Ovary (tissue), 9 donors: ENCODE measurements around the gene CEP89. TPM values are rescaled to one million over a fixed set of nuclear protein-coding genes. Genes with fewer than 3 reads are reported as not detected.
"Not testable (repeated sequence)": the region's sequence is repeated elsewhere in the genome, so short reads cannot be mapped to it uniquely, and the experiment has no call there.

Experiments used
- DNase-seq, 5 donors: peaks; one replicate each; pipeline ENCODE4 v3.0.0-alpha.2; 2019 to 2020
- H3K27ac ChIP-seq, 2 donors: fragments of 200-600 bp; one replicate each; pipeline versions ENCODE4 v1.5.1 to v1.8.0; 2019 to 2022
- H3K27me3 ChIP-seq: fragments of 200-600 bp; one replicate; pipeline ENCODE4 v1.8.0; 2022
- H3K36me3 ChIP-seq: fragments of 200-600 bp; sonication (generic); one replicate; pipeline ENCODE4 v1.5.1; 2019
- H3K4me1 ChIP-seq: one replicate; pipeline ENCODE4 v1.8.1; 2013; ENCODE audit warnings: mild to moderate bottlenecking, moderate library complexity; ENCODE audit not compliant: insufficient read depth
- H3K4me3 ChIP-seq: fragments of 200-600 bp; sonication (generic); one replicate; pipeline ENCODE4 v1.5.1; 2017
- H3K9me3 ChIP-seq, 2 donors: fragments of 200-600 bp in 1 of 2; sonication (generic) in 1 of 2; one replicate each; pipeline versions ENCODE4 v1.5.1 to v1.8.1; 2013 to 2019; ENCODE audit warnings: mild to moderate bottlenecking in 1 of 2, moderate library complexity in 1 of 2
- CTCF ChIP-seq, 3 donors: fragments of 450-650 bp in 2 of 3; fragments of 200-600 bp in 1 of 3; IDR thresholded peaks; one replicate each; pipeline versions ENCODE4 v1.5.1 to v1.8.0; 2016 to 2022; ENCODE audit warnings: antibody characterized with exemption in 3 of 3, mild to moderate bottlenecking in 1 of 3
- EP300 ChIP-seq: sonication (generic); formaldehyde crosslinking; IDR thresholded peaks from one replicate; pipeline ENCODE4 v1.6.1; 2017; ENCODE audit warnings: antibody characterized with exemption
- POLR2A ChIP-seq: fragments of 450-650 bp; IDR thresholded peaks from one replicate; pipeline ENCODE4 v1.6.1; 2017; ENCODE audit warnings: antibody characterized with exemption, mild to moderate bottlenecking, moderate library complexity
- WGBS, 3 donors: extraction: QIAGEN DNeasy Blood & Tissue Kit in 1 of 3; methylation state at CpG; one replicate each; pipeline versions ENCODE4 v1.1.5 to v1.1.7; 2013 to 2017; 5-methylcytosine and 5-hydroxymethylcytosine counted together
- intact Hi-C, 4 donors: fragments of 100-400 bp; cut with DNase I; formaldehyde crosslinking; loops; one replicate each; pipeline versions ENCODE4 v1.11.0 to v1.15.1; 2022 to 2023
- polyA plus RNA-seq, 2 donors: library from polyadenylated mRNA; stranded (reverse); fragments of 200-250 nt in 1 of 2; fragments of 350-450 nt in 1 of 2; fragmentation: Illumina TruSeq in 1 of 2; extraction: RNeasy Lipid Tissue Mini Kit (QIAGEN cat#74804) in 1 of 2; gene quantifications; one replicate each; pipeline ENCODE4 v1.2.3, GENCODE V29; 2013 to 2014
- total RNA-seq, 7 donors: library from RNA; depleted of rRNA in 2 of 7; stranded (reverse); fragments of >200 nt in 2 of 7; fragmentation: NEBNext Ultra II Directional in 3 of 7; extraction: Animal tissue kit (Norgen Biotek cat#: 25700) in 3 of 7; gene quantifications; one replicate each; pipeline versions ENCODE4 v1.1.0 to v1.2.4, GENCODE V29; 2016 to 2023
- donor health status: DM: no; HTN: no; CAD: no; lungs with moderate emphysema.
- donor health status: DM: no; HTN: no; CAD: no.
- donor health status: Bipolar disorder and iron deficiency.
- donor health status: DM: yes; HTN: yes; CAD: no.
- donor health status: DM: no; HTN: no; CAD: no.
- donor health status: DM: yes; HTN: yes; CAD: no.

CEP89 gene
- total and polyA plus RNA-seq, 9 donors = 13.0 to 28.3 (median 23.1) TPM

- H3K36me3 ChIP-seq = no peaks in the 10 kb centered on the region
- no peak overlapping the region for H3K4me3 ChIP-seq
- no peak overlapping the region for H3K27ac ChIP-seq
- no peaks in the 10 kb centered on the region for H3K27me3 ChIP-seq
- no peak for TF ChIP-seq EP300
- TF ChIP-seq CTCF (IDR thresholded peaks at IDR 0.05) = no peak
- no peak for TF ChIP-seq POLR2A
- 59 to 80% (median 70%) methylated on average over 3 of the region's 3 CpGs for WGBS, 3 donors
- H3K9me3 ChIP-seq = no peaks in the 10 kb centered on the region
- no peaks in the 10 kb centered on the region for H3K4me1 ChIP-seq
- intact Hi-C loops = no loop called here
- no peak for DNase-seq
Measured at GRCh38 chr19:32945260-32945659, 26.5 kb downstream of the CEP89 start.

GRCh38 chr19:32941273-32941672 is 30.5 kb downstream of the CEP89 start:
- intact Hi-C loops, H3K27me3 ChIP-seq, H3K27ac ChIP-seq, H3K4me3 ChIP-seq, H3K36me3 ChIP-seq, H3K9me3 ChIP-seq, H3K4me1 ChIP-seq, DNase-seq: not testable (repeated sequence)
- WGBS, 3 donors = 92 to 95% (median 93%) methylated on average over 5 of the region's 5 CpGs

GRCh38 chr19:32936065-32936464 is 35.7 kb downstream of the CEP89 start:
- H3K9me3 ChIP-seq = no peaks in the 10 kb centered on the region
- H3K4me3 ChIP-seq = no peak overlapping the region
- 94 to 97% (median 95%) methylated on average over 7 to 8 of the region's 8 CpGs for WGBS, 3 donors
- H3K4me1 ChIP-seq = no peaks in the 10 kb centered on the region
- H3K27me3 ChIP-seq = no peaks in the 10 kb centered on the region
- intact Hi-C loops = no loop called here
- no peak overlapping the region for H3K27ac ChIP-seq
- H3K36me3 ChIP-seq = no peaks in the 10 kb centered on the region
- DNase-seq = no peak
- TF ChIP-seq CTCF (IDR thresholded peaks at IDR 0.05) (no peak), POLR2A (no peak), EP300 (no peak)

GRCh38 chr19:32935629-32936028 is 36.1 kb downstream of the CEP89 start:
- TF ChIP-seq POLR2A (no peak), EP300 (no peak), CTCF (IDR thresholded peaks at IDR 0.05) (no peak)
- Histone ChIP-seq H3K4me3 (no peak overlapping the region), H3K9me3 (no peaks in the 10 kb centered on the region), H3K4me1 (no peaks in the 10 kb centered on the region), H3K27me3 (no peaks in the 10 kb centered on the region), H3K27ac (no peak overlapping the region), H3K36me3 (no peaks in the 10 kb centered on the region)
- WGBS, 3 donors = 84 to 96% (median 95%) methylated on average over 6 to 9 of the region's 9 CpGs
- intact Hi-C loops = no loop called here
- DNase-seq = no peak

- no peak for TF ChIP-seq CTCF (IDR thresholded peaks at IDR 0.05)
- no peak for TF ChIP-seq EP300
- no peak for TF ChIP-seq POLR2A
- H3K4me3 ChIP-seq = no peak overlapping the region
- intact Hi-C loops = no loop called here
- no peaks in the 10 kb centered on the region for H3K27me3 ChIP-seq
- no peak overlapping the region for H3K27ac ChIP-seq
- no peaks in the 10 kb centered on the region for H3K9me3 ChIP-seq
- H3K36me3 ChIP-seq = no peaks in the 10 kb centered on the region
- DNase-seq = no peak
- no peaks in the 10 kb centered on the region for H3K4me1 ChIP-seq
- 94 to 96% (median 96%) methylated on average over 3 of the region's 3 CpGs for WGBS, 3 donors
Measured at GRCh38 chr19:32933571-32933970, 38.2 kb downstream of the CEP89 start.
